ENCODE results near the gene RLF.
"Not testable (repeated sequence)": the region's sequence is repeated elsewhere in the genome, so short reads cannot be mapped to it uniquely, and the experiment has no call there.

RLF gene

GRCh38 chr1:40167317-40167716 is 6.1 kb downstream of the RLF start:
- DNase-seq: no peak

DNA sequence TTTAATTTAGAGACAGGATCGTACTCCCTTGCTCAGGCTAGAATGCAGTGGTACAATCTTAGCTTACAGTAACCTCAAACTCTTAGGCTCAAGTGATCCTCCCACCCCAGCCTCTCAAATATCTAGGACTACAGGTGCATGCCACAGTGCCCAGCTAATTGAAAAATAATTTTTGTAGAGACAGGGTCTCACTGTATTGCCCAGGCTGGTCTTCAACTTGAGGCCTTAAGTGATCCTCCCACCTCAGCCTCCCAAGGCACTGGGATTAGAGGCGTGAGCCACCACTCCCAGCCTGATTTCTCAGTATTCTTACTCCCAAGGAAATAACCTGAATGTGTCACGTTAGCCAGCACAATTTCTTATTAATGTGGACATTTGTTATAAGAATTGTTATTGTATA is 9.8 kb downstream of the RLF start:
- DNase-seq: no peak

DNA sequence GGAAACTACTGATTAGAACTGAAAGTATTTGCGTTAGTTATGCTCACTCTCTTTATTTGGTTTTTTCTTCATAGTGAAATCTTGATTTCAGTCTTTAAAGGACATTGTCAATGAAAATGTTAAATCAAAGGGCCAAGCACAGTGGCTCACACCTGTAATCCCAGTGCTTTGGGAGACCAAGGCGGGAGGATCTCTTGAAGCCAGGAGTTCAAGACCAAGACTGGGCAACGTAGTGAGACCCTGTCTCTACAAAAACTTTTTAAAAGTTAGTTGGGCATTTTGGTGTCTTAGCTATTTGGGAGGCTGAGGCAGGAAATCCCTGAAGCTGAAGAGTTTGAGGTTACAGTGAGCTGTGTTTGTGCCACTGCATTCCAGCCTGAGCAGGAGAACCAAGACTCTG is 13.6 kb downstream of the RLF start:
- DNase-seq: no peak

- DNase-seq: not testable (repeated sequence)
Measured at GRCh38 chr1:40176989-40177388, 15.8 kb downstream of the RLF start.

GRCh38 chr1:40178200-40178599 is 17.0 kb downstream of the RLF start:
- DNase-seq: no peak

DNA sequence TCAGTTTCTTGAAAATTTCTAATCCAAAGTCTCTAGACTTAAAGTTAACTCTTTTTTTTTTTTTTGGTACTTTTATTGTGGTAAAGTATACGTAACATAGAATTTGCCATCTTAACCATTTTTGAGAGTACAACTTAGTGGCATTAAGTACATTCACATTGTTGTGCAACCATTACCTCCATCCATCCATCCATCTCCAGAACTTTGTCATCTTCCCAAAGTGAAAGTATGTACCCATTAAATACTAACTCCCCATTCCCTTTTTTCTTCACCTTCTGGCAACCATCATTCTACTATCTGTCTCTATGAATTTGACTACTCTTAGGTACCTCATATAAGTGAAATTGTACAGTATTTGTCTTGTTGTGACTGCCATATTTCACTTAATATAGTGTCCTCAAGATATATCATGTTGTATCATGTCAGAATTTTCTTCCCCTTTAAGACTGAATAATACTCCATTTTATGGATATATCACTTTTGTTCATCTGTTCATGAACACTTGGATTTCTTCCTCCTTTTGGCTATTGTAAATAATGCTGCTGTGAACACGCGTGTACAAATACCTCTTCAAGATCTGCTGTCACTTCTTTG is 18.4 kb downstream of the RLF start:
- no peak for DNase-seq

DNA sequence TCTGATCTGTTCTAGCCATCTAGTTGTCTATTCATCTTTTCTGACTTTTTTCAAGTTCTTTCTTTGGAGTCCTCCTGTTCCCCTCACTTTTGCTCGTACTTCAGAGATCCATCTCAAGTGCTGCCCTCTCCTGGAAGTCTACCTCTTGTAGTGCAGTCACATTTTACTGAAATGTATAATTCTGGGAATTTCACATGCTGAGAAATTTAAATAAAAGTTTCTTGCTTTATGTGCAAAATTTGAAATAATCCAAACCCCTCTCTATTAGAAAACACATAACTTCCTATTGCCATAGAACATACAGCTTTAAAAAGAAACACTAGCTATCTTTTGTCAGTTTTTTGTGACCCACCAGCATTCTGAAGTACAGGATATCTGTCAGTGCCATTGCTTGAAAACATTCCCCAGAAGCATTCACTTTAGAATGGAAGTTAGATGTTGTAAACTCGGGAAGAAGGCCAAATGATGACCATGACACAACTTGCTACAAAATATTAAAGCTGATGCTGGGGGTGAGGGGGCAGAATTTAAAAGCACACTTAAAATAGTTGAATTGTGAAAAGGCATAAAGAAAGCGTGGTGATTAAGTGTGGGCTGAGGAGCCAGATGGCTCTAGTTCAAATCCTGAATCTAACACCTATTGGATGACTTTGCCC is 22.0 kb downstream of the RLF start:
- no peak for DNase-seq

DNA sequence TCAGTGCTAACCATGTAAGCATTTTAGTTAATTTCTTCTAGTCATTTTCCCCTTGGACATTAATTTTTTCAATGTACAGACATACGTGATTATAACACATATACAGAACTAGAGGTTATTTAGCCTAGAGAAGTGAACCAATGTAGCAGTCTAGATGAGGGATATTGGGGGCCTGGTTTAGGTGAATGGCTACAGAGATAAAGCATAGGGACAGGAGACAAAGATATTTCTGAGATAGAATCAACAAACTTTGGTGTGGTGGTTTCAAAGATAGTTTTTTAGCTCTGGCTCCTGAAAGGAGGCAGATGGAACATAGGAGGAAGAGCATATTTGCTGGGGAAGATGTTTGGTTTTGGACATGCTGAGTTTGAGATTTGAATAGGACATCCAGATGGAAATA is 23.0 kb downstream of the RLF start:
- DNase-seq: no peak

DNA sequence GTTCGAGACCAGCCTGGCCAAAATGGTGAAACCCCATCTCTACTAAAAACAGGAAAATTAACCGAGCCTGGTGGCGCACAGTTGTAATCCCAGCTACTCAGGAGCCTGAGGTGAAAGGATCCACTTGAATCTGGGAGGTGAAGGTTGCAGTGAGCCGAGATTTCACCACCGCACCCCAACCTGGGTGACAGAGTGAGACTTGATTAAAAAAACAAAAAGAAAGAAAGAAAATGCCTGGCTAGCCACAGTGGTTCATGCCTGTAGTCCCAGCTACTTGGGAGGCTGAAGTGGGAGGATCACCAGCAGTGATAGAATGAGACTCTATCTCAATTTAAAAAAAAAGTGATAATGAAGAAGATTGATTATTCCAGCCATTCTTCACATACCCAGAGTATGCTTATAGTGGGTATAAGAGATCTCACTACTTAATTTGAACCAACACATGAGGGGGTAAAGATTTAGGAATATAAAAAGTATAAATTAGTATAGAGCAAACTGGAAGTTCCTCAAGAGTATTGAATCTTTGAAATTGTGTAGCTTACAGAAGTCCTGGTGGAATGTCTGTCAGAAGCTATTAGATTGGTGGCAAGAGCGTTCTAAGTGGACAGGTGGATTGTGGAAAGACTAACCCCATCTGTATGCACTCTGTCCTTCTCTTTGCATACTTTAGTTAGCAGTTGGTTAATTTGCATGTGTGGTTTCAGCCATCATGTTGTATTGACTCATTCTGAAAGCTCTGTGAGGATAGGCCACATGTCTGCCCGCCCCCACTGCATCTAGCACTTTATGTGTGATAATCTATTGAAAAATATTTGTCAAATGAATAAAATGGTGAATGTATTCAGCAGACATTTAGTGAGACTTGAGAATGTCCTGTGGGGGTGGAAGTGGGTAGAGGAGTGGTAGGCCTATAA is 25.0 kb downstream of the RLF start:
- DNase-seq: no peak

GRCh38 chr1:40187399-40187798 is 26.2 kb downstream of the RLF start:
- DNase-seq: no peak

DNA sequence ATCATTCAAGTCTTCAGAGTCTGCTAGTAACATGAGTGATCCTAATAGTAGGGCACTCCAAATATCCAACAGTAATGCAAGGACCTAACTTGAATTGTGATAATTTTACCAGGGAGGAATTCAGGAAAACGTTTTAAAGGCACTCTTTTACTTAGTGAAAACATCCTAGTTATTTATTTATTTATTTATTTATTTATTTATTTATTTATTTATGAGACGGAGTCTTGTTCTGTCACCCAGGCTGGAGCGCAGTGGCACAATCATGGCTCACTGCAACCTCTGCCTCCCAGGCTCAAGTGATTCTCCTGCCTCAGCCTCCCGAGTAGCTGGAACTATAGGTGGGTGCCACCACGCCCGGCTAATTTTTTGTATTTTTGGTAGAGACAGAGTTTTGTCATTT is 33.5 kb downstream of the RLF start:
- DNase-seq: not testable (repeated sequence)

GRCh38 chr1:40197656-40198055 is 36.5 kb downstream of the RLF start:
- DNase-seq: no peak

DNA sequence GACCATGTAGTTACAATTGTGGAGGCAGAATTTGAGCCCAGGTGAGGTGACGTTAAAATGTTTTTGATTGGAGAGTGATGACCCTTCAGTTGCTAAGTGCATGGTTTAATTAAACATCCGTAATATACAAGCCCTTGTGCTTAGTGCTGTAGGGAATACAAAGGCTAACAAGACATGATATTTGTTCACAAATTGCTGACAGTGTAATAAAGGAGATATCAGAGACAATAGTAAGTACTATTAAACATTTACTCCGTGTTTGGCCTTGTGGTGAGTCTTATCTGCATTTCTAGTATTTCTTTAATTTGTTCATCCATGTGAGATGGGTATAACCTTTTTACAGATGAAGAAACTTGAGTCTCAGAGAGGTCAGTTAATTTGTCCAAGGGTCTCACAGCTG is 37.9 kb downstream of the RLF start:
- no peak for DNase-seq

DNA sequence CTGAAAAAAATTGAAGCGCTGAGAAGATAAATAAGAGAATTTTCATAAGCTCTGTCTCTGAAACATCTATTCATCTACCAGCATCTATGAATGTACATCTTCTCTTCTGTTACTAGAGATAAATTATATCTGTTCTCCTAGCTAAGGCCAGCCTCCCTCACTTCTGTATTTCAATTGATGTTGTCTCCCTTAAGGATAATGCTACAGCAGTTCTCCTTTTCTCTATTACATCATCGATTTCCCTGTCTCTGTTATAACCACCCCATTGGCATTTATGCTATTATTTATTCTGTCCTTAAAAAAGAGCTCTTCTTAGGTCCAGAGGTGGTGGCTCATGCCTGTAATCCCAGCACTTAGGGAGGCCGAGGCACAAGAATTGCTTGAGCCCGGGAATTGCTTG is 43.7 kb downstream of the RLF start:
- DNase-seq: no peak

GRCh38 chr1:40210511-40211204 is 49.5 kb downstream of the RLF start:
- DNase-seq: no peak

- no peak for DNase-seq
Measured at GRCh38 chr1:40218333-40218732, 57.1 kb downstream of the RLF start.

DNA sequence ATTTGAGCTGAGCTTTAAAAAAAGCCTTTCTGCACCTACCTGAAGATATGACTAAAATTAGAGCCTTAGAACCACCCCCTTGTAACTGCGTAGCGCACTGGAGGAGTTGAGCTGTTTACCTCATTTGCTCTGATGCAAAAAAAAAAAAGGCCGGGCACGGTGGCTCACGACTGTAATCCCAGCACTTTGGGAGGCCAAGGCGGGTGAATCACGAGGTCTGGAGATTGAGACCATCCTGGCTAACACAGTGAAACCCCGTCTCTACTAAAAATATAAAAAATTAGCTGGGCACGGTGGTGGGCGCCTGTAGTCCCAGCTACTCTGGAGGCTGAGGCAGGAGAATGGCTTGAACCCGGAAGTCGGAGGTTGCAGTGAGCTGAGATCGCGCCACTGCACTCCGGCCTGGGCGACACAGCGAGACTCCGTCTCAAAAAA is 60.3 kb downstream of the RLF start:
- not testable (repeated sequence) for DNase-seq

- DNase-seq: no peak
Measured at GRCh38 chr1:40221977-40222772, 61.0 kb downstream of the RLF start.

GRCh38 chr1:40224040-40224439 is 62.9 kb downstream of the RLF start:
- DNase-seq: no peak

DNA sequence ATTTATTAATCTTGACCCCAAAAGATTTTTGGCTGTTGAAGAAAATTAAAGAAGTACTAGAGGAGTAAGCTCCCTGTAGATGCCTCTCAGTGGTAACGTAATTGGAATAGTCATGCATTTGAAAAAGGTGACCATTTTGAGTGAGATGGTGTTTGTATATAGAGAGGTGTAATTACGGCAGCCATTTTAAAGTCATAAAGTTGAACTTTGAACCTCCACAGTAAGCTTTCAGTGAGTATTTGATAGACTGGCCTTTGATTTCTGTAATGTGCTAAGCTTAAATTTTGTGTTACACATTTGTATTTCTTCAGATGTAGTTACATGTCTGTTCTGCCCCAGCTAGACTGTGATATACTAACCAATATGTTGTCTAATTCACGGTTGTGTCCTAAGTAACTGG is 65.0 kb downstream of the RLF start:
- DNase-seq: no peak

GRCh38 chr1:40232444-40232843 is 71.3 kb downstream of the RLF start:
- DNase-seq: no peak

- no peak for DNase-seq
Measured at GRCh38 chr1:40239626-40240025, 78.4 kb downstream of the RLF start.

GRCh38 chr1:40240390-40240789 is 79.2 kb downstream of the RLF start:
- DNase-seq: no peak

All from activated T-cell treated with anti-CD3 and anti-CD28 coated beads, Interleukin-2, amount 50 U/mL, for 1 hour (primary cell).